Transverse colon (tissue), 4 donors: Measurements from ENCODE around the gene ADCY9.

Experiments used
- CTCF ChIP-seq, 5 experiments: fragments of 200-600 bp in 3 of 5; fragments of 450-650 bp in 2 of 5; sonication (generic) in 3 of 5; IDR thresholded peaks; 1 replicate in 2 of 5; 2 replicates in 3 of 5; pipeline ENCODE4 v1.5.1; 2016 to 2017; ENCODE audit warnings: antibody characterized with exemption in 5 of 5, inconsistent platforms in 3 of 5, mild to moderate bottlenecking in 2 of 5, moderate library complexity in 1 of 5
- POLR2AphosphoS5 ChIP-seq, 3 donors: sonication (generic); formaldehyde crosslinking; IDR thresholded peaks; one replicate each; pipeline ENCODE4 v1.6.1; 2016; ENCODE audit warnings: antibody characterized with exemption in 3 of 3

DNA sequence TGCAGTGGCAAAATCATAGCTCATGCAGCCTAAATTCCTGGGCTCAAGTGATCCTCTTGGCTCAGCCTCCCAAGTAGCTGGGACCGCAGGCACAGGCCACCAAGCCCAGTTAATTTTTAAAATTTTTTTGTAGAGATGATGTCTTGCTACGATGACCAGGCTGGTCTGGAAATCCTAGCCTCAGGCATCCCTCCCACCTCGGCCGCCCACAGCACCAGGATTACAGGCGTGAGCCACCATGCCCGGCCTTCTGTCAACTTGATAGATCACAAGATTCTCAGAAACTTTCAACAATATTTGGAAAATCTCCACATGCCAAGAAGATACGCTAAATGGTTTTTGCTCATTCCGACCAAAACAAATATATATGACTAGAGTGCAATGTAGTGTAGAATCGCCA, 111.0 kb downstream of the ADCY9 start:
- TF ChIP-seq CTCF (IDR thresholded peaks at IDR 0.05) (no peak), POLR2AphosphoS5 (IDR thresholded peaks at IDR 0.05) (no peak)
